Suprapubic skin (tissue), 4 donors: ENCODE data around the gene NOS1AP. TPM values are rescaled to one million over a fixed set of nuclear protein-coding genes. Genes with fewer than 3 reads are reported as not detected.

Experiments
- DNase-seq, 2 donors: peaks; one replicate each; pipeline ENCODE4 v3.0.0-alpha.2; 2019; ENCODE audit warnings: low spot score in 2 of 2
- H3K27ac ChIP-seq: fragments of 200-600 bp; sonication (generic); one replicate; pipeline ENCODE4 v1.5.1; 2019
- H3K27me3 ChIP-seq: fragments of 200-600 bp; sonication (generic); one replicate; pipeline ENCODE4 v1.5.1; 2019
- H3K36me3 ChIP-seq: fragments of 200-600 bp; sonication (generic); one replicate; pipeline ENCODE4 v1.5.1; 2019
- H3K4me1 ChIP-seq: fragments of 200-600 bp; sonication (generic); one replicate; pipeline ENCODE4 v1.5.1; 2019
- H3K4me3 ChIP-seq: fragments of 200-600 bp; sonication (generic); one replicate; pipeline ENCODE4 v1.5.1; 2019; ENCODE audit warnings: mild to moderate bottlenecking
- H3K9me3 ChIP-seq: fragments of 200-600 bp; sonication (generic); one replicate; pipeline ENCODE4 v1.5.1; 2019
- CTCF ChIP-seq, 2 donors: fragments of 200-600 bp in 1 of 2; fragments of 450-650 bp in 1 of 2; sonication (generic) in 1 of 2; IDR thresholded peaks; one replicate each; pipeline ENCODE4 v1.5.1; 2016 to 2019; ENCODE audit warnings: antibody characterized with exemption in 2 of 2, mild to moderate bottlenecking in 1 of 2, moderate library complexity in 1 of 2
- EP300 ChIP-seq: sonication (generic); formaldehyde crosslinking; IDR thresholded peaks from one replicate; pipeline ENCODE4 v1.6.1; 2017; ENCODE audit warnings: antibody characterized with exemption
- POLR2A ChIP-seq, 2 donors: fragments of 450-650 bp; IDR thresholded peaks; one replicate each; pipeline ENCODE4 v1.6.1; 2017; ENCODE audit warnings: antibody characterized with exemption in 2 of 2, mild to moderate bottlenecking in 2 of 2, moderate library complexity in 2 of 2
- POLR2AphosphoS5 ChIP-seq, 3 donors: sonication (generic); formaldehyde crosslinking; IDR thresholded peaks; one replicate each; pipeline ENCODE4 v1.6.1; 2017; ENCODE audit warnings: antibody characterized with exemption in 3 of 3
- WGBS: methylation state at CpG from one replicate; pipeline ENCODE4 v1.1.5; 2018; 5-methylcytosine and 5-hydroxymethylcytosine counted together
- total RNA-seq, 4 donors: library from RNA; depleted of rRNA; stranded (reverse); fragments of >200 nt; gene quantifications; one replicate each; pipeline ENCODE4 v1.1.0, GENCODE V29; 2016

Gene NOS1AP
- total RNA-seq, 4 donors from 2014 or later, result 1.9 to 9.5 (median 3.3) TPM

- DNase-seq, result no peak
- Histone ChIP-seq H3K4me1 (peaks cover 14% of the 10 kb centered on the region), H3K27ac (peak overlapping the region; percentile 18), H3K4me3 (no peak overlapping the region), H3K36me3 (no peaks in the 10 kb centered on the region), H3K27me3 (no peaks in the 10 kb centered on the region), H3K9me3 (no peaks in the 10 kb centered on the region)
- TF ChIP-seq POLR2AphosphoS5 (IDR thresholded peaks at IDR 0.05), result no peak
- TF ChIP-seq POLR2A (IDR thresholded peaks at IDR 0.05), result no peak
- TF ChIP-seq CTCF (IDR thresholded peaks at IDR 0.05), result no peak
- no peak for TF ChIP-seq EP300
- 67% methylated on average over 6 of the region's 6 CpGs for WGBS
Measured at GRCh38 chr1:162371611-162372010, 302.1 kb downstream of the NOS1AP start.

- 52% methylated on average over 13 of the region's 13 CpGs for WGBS
- Histone ChIP-seq H3K4me1 (peaks cover 14% of the 10 kb centered on the region), H3K27ac (peak overlapping the region; percentile 30), H3K27me3 (no peaks in the 10 kb centered on the region), H3K4me3 (no peak overlapping the region), H3K9me3 (no peaks in the 10 kb centered on the region), H3K36me3 (no peaks in the 10 kb centered on the region)
- DNase-seq, result no peak
- TF ChIP-seq POLR2A (IDR thresholded peaks at IDR 0.05) (no peak), POLR2AphosphoS5 (IDR thresholded peaks at IDR 0.05) (no peak), EP300 (no peak), CTCF (IDR thresholded peaks at IDR 0.05) (no peak)
Measured at GRCh38 chr1:162372159-162373071, 302.9 kb downstream of the NOS1AP start.

- DNase-seq, result no peak
- H3K9me3 ChIP-seq, result no peaks in the 10 kb centered on the region
- no peak overlapping the region for H3K4me3 ChIP-seq
- H3K36me3 ChIP-seq, result no peaks in the 10 kb centered on the region
- no peak overlapping the region for H3K27ac ChIP-seq
- no peak for TF ChIP-seq EP300
- no peak for TF ChIP-seq CTCF (IDR thresholded peaks at IDR 0.05)
- TF ChIP-seq POLR2A (IDR thresholded peaks at IDR 0.05), result no peak
- TF ChIP-seq POLR2AphosphoS5 (IDR thresholded peaks at IDR 0.05), result no peak
- H3K4me1 ChIP-seq, result peaks cover 14% of the 10 kb centered on the region
- H3K27me3 ChIP-seq, result no peaks in the 10 kb centered on the region
- 63% methylated on average over 1 of the region's 1 CpG for WGBS
Measured at GRCh38 chr1:162373072-162373427, 303.6 kb downstream of the NOS1AP start.

GRCh38 chr1:162373541-162374260 is 304.2 kb downstream of the NOS1AP start:
- no peak for DNase-seq

More at GRCh38 chr1:162373541-162374260, 304.2 kb downstream of the NOS1AP start:
- 78% methylated on average over 5 of the region's 8 CpGs for WGBS
- Histone ChIP-seq H3K27ac (no peak overlapping the region), H3K27me3 (no peaks in the 10 kb centered on the region), H3K4me3 (no peak overlapping the region), H3K36me3 (no peaks in the 10 kb centered on the region), H3K4me1 (peaks cover 14% of the 10 kb centered on the region), H3K9me3 (no peaks in the 10 kb centered on the region)
- TF ChIP-seq CTCF (IDR thresholded peaks at IDR 0.05), result no peak
- no peak for TF ChIP-seq EP300
- TF ChIP-seq POLR2A (IDR thresholded peaks at IDR 0.05), result no peak
- no peak for TF ChIP-seq POLR2AphosphoS5 (IDR thresholded peaks at IDR 0.05)
